CD4-positive, alpha-beta T cell treated with Interleukin-10 for 1 hour (primary cell): ENCODE results near the gene CPLX3.
A peak's percentile ranks its signal among the peaks of the same experiment; 100 is the strongest.

Experiments used
- DNase-seq: peaks from one replicate; pipeline ENCODE4 v3.0.0-alpha.2; 2020

Gene CPLX3

DNA sequence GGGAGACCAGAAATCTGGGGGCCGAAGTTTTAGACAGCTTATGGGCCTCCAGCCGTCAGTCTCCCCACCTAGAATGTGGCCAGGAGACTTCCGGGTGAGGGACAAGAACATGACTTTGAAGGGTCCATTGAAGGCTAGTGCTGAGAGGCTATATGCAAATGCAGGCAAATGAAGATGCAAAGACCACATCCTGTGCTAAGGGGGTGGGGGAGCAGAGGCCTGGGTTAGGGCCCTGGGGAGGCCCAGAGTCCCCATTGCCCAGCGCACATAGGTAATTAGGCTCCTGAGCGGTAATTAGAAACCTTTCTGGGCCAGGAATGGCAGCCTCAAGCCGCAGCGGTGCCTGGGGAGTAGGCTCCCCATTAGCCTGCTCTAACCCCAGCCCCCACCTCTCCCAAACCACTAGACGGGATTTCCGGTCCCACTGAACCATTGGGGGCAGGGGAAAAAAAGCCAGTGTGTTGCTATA is 37.7 kb upstream of the CPLX3 start:
- DNase-seq: peak; percentile 68

DNA sequence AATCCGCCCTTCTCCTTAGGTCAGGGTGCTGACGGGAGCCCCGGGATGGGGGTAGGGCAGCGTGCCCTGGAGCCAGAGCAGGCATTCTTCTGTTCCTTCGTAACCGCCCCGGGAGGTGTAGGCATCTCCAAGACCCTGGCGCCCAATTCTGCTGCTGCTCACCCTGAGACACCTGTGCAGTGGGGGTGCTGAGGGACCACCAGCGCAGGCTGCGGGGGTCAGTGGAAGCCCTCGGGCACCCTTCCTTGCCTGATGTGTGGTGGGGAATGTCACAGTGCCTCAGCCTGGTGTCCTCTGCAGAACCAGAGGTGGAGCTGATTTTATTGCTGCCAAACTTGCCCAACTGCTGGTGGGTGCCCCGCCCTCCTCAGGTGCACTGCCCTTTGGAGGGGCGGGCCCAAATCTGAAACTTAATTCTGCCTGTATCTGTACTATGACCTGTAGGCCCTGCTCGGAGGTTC is 37.2 kb upstream of the CPLX3 start:
- DNase-seq: peak; percentile 48

DNA sequence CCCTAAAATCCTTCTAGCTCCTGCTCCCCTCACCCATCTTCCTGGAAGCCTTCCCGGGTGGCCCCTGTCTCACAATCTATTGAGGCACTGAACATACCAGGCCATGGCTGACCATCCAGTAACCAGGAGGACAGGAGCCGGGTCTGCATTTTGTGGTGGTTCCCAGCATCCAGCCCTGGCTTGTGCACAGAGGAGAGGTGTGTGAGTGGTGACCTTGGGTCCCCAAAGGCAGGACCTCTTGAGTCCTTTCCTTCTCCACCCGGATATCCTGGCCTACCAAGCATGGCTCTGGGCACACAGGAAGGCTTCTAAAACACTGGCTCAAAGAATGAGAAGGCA is 36.7 kb upstream of the CPLX3 start:
- no peak for DNase-seq

DNA sequence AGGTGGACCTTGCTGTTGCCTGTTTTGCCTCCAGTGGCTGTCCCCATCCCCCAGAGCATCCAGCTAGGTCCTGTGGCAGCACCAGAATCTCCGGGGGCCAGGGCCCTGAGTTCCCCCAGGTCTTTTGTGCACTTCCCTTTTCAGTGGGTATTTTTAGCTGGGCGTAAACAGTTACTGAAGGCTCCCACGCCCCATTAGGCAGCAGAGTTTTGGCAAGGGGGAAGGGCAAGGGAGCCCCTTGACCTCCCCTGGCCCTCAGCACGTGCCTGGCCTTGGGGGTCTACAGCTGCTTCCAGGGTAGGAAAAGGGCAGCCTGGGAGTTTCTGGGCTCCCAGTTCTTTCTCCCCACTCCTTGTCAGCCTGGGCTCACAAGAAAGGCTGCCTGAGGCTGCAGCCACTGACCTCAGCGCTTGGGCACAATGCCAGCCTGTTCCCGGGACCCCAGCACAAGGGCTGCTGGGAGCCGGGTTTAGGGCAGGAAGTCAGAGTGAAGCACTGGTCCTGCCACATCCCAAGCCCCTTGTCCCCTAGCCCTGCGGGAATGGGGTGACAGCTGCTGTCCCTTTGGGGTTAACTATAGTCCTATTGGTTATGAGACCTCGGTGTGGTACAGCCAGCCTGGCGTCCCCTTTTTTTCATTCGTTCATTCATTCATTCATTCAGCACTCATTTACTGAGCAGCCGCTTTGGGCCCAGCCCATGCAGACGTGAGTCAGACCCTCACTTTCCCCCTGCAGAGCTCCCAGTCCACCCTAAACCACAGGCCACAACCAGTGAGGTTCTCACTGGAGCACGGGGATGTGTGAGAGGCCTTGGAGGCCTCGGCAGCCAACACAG is 36.1 kb upstream of the CPLX3 start:
- peak; percentile 36 for DNase-seq

DNA sequence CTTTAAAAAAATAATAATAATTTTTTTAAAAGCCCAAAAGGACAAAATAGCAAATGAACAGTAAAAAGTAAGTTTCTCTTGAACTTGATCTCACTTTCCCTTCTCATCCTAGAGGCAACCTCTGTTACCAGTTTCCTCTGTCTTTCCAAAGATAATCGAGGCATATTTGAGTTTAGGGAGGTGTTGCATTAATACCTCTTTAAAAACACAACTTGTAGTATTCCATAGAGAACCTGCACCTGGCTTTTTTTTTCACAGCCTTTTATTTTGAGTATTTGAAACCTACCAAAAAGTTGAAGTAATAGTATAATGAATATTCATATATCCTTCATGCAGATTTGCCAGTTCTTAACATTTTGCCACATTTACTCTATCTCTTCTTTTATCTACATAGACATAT is 35.4 kb upstream of the CPLX3 start:
- DNase-seq: no peak

DNA sequence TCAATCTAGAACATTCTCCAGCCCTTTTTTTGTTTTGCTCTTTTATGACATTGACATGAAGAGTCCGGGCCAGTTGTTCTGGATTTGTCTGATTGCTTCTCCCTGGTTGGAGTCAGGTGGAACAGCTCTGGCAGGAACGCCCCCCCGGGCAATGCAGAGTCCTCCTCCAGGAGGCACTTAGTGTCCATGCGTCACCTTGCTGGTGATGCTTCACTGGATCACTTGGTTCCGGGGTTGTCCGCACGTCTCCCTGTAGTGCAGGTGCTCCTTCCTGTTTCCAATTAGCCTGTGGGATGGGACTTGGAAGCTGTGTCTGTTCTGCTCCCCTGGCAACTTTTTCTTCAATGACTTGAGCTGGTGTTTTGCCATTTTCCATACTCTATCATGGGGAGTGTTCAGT is 34.8 kb upstream of the CPLX3 start:
- no peak for DNase-seq

DNA sequence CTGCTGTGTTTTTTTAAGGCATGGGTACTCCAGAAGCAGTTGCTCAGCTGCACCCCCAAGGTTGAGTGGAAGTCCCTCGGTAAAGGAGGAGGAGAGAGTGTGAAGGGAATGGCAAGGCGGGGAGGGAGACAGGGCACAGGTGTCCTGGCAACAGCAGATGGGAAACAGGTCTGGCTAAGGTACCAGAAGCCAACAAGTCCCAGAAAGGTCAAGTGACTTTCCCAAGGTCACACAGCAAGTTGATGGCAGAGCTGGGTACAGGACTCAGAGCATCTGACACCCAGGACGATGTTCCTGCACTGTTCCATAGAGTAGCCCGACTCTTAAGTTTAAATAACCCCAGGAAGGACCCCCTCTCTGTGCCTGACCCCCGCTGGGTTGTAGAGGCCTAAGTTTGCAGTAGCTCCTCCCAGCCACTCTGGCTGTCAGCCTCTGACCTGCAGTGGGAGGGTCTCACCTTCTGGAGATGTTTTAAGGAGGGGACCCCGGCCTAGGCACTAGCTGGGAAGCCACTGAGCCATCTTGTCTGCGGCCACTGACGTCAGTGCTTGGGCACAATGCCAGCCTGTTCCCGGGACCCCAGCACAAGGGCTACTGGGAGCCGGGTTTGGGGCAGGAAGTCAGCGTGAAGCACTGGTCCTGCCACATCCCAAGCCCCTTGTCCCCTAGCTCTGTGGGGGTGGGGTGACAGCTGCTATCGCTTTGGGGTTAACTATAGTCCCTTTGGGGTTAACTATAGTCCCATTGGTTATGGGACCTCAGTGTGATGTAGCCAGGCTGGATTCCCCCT is 34.0 kb upstream of the CPLX3 start:
- peak; percentile 31 for DNase-seq

DNA sequence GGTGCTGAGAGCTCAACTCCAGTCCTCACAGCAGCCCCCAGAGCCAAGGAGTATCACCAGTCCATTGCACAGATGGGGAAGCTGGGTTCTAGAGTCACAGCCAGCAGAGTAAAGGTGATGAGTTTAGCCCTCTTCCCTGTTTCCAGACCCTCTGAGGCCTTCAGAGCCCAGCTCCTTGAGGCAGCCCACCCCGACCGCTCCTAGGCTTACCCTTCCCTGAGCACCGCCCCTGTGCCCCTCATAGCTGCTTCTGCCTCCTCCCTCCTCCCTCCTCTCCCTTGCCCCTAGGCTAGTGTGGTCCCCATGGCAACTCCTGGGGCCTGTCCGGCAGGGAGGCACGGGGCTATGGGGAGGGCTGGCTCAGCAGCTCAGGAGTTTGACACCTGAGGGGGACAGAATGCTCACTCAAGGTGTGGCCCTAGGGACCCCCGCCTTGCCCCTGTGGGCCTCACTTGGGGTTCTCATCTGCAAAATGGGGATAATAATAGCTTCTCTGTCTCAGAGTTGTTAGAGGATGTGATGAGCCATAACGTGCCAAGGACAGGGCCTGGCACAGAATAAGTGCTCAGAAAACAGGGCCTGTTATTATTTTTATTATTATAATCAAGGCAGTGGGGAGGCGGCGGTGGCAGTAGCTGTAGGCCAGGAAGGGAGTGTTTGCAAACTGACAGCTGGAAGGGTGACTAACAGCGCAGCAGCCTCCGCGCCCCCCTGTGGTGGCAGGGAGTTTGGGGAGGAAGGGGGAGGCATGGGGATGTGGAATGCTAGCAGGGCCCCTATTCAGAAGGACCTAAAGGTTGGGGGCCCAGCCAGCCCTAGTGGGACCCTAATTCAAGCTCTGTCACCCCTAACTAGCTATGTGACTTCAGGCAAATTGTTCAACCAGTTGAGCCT is 33.0 kb upstream of the CPLX3 start:
- peak; percentile 82 for DNase-seq

DNA sequence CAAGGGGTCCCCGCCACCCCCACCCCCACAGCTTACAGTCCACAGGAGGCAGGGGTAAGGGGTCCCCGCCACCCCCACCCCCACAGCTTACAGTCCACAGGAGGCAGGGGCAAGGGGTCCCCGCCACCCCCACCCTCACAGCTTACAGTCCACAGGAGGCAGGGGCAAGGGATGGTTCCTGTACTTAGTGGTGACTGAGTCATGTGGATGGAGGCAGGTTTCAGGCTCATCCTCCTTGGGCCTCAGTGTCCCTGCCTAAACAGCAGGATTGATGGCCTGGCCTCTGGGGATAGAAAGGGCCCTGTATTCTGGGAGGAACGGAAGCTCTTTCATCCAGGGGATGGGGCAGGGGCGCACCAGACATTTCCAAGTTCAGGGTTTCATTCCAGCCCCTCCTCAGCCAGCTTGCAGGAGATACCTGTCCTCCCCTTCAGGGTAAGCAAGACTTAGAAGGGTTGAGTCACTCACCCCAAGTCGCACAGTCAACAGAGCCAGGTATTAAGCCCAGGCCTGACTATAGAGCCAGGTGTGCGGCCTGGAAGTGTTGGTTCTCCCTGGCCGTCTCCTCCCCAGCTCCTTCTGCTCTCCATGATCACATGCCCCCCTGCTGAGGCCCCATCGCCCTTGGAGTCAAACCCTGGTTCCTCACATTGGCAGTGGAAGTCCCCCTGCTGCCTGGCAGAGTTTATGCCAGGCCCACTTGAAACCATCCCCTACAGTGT is 32.0 kb upstream of the CPLX3 start:
- no peak for DNase-seq

DNA sequence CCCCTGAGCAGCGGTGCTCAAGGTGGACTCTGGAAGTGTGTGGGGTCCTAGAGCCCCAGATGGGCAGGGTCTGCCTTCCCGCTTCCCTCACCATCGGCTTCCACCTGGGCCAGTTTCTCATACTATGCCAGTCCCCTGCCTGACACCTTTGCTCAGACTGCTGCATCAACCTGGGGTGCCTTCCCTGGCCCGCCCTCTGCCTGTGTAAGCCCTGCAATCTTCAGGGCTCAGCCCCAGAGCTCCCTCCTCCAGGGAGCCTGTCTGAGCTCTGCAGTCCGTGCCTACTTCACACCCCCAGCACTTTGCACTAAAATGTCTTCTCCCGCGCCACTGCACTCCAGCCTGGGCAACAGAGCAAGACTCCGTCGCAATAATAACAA is 31.5 kb upstream of the CPLX3 start:
- no peak for DNase-seq

DNA sequence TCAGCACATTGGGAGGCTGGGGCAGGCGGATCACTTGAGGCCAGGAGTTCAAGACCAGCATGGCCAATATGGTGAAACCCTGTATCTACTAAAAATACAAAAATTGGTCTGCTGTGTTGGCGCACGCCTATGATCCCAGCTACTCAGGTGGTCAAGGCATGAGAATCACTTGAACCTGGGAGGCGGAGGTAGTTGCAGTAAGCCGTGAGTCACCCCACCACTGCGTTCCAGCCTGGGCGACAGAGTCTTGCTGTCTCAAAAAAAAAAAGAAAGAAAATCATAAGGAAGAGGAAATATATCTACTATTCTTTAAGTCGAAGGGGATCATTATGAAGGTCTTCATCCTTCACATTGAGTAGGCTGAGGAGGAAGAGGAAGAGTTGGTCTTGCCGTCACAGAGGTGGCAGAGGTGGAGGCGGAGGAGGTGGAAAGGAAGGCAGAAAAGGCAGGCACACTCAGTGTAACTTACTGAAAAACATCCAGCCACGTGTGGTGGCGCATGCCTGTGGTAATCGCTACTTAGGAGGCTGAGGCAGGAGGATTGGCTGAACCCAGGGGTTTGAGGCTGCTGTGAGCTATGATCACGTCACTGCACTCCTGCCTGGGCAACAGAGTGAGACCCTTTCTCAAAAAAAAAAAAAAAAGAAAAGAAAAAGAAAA is 30.3 kb upstream of the CPLX3 start:
- DNase-seq: peak; percentile 48

DNA sequence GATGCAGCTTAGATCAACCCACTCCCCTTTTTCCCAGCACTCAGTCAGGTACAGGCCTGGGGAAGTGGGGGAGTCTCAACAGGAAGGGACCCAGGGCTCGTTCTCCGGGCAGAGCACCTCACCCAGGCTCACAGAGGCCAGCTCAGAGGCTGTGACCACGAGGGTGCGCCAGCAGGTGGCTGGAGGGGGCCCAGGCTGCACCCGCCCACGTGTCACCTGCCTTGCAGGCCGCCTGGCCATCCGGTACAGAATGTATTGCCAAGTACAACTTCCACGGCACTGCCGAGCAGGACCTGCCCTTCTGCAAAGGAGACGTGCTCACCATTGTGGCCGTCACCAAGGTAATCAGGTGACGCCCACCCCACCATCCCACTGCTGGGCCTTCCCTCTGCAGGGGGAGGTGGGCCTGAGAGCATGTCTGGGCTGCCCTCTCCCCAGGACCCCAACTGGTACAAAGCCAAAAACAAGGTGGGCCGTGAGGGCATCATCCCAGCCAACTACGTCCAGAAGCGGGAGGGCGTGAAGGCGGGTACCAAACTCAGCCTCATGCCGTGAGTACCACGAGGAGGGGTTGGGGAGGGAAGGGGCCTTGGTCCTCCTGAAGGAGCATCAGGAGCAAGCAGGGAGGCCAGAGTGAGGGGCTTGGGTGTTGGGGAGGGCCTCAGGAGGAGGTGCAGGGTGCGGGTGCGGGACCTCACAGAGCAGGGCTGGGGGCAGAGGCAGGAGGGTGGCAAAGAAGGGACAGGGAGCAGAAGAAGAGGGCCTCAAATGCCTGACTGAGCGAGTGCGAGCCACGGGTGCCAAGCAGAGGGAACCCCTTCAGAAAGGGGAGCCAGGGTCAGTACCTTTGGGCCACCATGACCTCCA is 27.8 kb upstream of the CPLX3 start:
- no peak for DNase-seq

DNA sequence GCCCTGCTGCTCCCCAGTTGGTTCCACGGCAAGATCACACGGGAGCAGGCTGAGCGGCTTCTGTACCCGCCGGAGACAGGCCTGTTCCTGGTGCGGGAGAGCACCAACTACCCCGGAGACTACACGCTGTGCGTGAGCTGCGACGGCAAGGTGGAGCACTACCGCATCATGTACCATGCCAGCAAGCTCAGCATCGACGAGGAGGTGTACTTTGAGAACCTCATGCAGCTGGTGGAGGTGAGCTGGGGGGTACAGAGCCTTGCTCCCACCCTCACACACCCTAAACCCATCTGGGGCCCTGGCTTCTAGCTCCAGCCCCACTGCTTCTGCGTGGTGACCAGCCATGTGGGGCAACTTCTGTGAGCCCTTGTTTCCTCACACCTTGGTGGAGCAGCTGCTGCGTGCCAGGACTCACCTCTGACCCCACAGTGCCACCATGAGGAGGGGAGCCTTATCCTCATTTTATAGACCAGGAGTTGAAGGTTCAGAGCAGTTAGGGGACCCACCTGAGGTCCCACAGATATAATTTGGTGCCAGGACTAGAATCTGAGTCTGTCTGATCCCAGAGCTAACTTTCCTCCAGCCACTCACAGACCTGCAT is 27.1 kb upstream of the CPLX3 start:
- peak; percentile 50 for DNase-seq

DNA sequence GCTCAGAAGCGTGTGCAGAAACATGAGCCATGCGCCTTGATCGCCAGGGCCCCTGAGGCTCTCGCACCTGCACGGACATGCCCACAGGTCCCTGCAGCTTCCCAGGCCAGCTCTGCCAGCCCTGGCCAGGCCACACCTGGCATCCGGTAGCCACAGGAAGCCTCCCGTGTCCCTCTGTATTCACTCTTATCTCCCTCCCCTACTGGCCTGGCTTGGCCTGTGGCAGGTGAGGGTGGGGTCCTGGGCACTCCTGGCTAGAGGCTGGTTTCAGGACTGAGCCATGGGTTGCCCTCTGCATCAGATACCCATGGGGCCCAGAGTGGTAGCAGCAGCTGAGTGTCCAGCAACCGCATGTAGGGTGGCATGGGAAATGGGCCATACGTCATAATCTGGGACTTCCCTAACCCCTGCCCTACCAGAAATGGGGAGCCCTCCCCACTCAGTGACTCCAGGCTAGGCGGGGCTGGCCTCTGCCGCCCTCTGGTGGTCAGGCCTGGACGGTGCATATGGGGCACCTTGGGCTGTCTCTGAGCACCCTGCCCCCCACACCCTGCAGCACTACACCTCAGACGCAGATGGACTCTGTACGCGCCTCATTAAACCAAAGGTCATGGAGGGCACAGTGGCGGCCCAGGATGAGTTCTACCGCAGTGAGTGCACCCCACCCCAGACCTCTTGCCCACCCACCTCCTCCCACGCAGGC is 26.4 kb upstream of the CPLX3 start:
- peak; percentile 92 for DNase-seq

DNA sequence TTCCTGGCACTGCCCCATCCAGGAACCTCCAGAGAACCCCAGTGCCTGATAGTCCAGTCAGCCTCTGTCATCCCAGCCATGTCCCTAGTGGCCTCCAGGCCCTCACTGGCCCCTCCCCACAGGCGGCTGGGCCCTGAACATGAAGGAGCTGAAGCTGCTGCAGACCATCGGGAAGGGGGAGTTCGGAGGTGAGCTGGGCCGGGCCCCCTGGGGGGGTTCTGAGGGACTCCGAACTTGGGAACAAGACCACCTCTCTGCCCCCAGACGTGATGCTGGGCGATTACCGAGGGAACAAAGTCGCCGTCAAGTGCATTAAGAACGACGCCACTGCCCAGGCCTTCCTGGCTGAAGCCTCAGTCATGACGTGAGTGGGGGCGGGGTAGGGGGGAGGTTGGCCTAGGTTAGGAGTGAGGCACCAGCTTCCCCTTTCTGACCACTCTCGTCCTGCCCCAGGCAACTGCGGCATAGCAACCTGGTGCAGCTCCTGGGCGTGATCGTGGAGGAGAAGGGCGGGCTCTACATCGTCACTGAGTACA is 25.8 kb upstream of the CPLX3 start:
- no peak for DNase-seq

DNA sequence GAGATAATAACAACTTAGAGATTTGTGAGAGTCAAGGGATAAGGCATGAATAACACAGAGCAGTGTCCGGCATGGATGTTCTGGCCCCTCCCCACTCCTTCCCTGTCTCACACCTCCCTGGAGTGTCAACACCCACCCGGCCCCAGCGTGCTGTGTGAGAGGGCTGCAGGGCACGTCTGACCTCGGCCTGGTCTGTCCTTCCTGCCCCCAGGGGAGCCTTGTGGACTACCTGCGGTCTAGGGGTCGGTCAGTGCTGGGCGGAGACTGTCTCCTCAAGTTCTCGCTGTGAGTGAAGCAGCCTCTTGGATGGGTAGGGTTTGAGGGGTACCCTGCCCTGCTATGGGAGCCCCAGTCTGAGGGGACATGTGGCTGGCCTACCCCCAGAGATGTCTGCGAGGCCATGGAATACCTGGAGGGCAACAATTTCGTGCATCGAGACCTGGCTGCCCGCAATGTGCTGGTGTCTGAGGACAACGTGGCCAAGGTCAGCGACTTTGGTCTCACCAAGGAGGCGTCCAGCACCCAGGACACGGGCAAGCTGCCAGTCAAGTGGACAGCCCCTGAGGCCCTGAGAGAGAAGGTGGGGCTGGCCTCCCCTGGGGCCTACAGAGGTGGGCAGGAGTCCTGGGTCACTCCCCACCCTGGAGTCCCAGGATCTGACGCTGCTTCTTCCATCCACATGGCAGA is 25.0 kb upstream of the CPLX3 start:
- DNase-seq: no peak

DNA sequence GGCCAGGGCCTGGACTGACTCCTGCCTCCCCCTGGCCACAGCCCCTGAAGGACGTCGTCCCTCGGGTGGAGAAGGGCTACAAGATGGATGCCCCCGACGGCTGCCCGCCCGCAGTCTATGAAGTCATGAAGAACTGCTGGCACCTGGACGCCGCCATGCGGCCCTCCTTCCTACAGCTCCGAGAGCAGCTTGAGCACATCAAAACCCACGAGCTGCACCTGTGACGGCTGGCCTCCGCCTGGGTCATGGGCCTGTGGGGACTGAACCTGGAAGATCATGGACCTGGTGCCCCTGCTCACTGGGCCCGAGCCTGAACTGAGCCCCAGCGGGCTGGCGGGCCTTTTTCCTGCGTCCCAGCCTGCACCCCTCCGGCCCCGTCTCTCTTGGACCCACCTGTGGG is 24.1 kb upstream of the CPLX3 start:
- DNase-seq: no peak

DNA sequence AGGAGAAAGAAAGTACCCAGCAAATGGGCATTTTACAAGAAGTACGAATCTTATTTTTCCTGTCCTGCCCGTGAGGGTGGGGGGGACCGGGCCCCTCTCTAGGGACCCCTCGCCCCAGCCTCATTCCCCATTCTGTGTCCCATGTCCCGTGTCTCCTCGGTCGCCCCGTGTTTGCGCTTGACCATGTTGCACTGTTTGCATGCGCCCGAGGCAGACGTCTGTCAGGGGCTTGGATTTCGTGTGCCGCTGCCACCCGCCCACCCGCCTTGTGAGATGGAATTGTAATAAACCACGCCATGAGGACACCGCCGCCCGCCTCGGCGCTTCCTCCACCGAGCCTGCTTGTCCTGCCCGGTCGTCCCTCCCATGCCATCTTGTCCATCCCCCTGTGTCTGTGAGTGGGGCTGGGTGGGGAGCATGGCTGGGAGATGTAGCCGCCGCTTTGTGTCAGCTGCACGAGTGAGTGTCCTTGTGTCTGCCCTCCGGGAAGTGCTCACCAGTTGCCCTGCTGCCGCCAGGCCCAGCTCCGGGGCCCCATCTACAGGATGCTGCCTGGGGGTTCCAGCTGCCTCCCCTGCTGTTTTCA is 23.5 kb upstream of the CPLX3 start:
- DNase-seq: no peak

DNA sequence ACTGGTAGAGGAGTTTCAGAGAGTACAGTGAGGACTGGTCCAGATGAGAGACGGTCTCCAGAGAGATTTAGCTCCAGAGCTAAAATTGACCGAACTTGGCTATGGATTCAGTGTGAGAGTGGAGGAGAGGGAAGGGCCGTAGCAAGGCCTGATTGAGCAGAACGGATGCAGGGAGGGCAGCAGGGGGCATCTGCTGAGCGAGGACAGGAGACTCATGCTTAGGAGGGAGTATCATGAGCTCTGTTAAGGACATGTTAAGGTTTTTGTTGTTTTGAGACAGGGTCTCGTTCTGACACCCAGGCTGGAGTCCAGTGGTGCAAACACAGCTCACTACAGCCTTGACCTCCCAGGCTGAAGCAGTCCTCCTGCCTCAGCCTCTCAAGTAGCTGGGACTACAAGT is 21.5 kb upstream of the CPLX3 start:
- DNase-seq: no peak
